Calu3 (cell line): ENCODE data around the gene OPCML. TPM values are rescaled to one million over a fixed set of nuclear protein-coding genes. Genes with fewer than 3 reads are reported as not detected.

ENCODE experiments used
- BruUV-seq: library from RNA; stranded (reverse); fragments of 400-500 nt; replicated peaks from 2 replicates; lab custom pipeline; 2021; lab: Mats Ljungman, UMichigan
- CTCF ChIA-PET: fragments of 300-600 bp; sonication (Branson Sonifier 250); formaldehyde crosslinking; loops from one replicate; lab custom pipeline; 2022; ENCODE audit warnings: antibody characterized with exemption; lab: Charles Lee
- DNase-seq: peaks from one replicate; pipeline ENCODE4 v3.0.0; 2022
- H3K27ac Mint-ChIP-seq: one replicate; pipeline ENCODE4 v1.8.0; 2022; ENCODE audit warnings: mixed read lengths; ENCODE audit not compliant: unreplicated experiment
- H3K27me3 Mint-ChIP-seq: one replicate; pipeline ENCODE4 v1.8.0; 2022; ENCODE audit warnings: mixed read lengths; ENCODE audit not compliant: unreplicated experiment
- H3K36me3 Mint-ChIP-seq: one replicate; pipeline ENCODE4 v1.8.0; 2022; ENCODE audit warnings: mild to moderate bottlenecking, moderate library complexity, mixed read lengths; ENCODE audit not compliant: insufficient read depth, unreplicated experiment
- H3K4me1 Mint-ChIP-seq: one replicate; pipeline ENCODE4 v1.8.0; 2022; ENCODE audit warnings: mild to moderate bottlenecking, low read depth, mixed read lengths; ENCODE audit not compliant: unreplicated experiment
- H3K4me3 Mint-ChIP-seq: one replicate; pipeline ENCODE4 v1.8.0; 2022; ENCODE audit warnings: mild to moderate bottlenecking, low read depth, moderate library complexity, mixed read lengths; ENCODE audit not compliant: unreplicated experiment
- H3K9me3 Mint-ChIP-seq: one replicate; pipeline ENCODE4 v1.8.0; 2022; ENCODE audit warnings: low read depth, mixed read lengths; ENCODE audit not compliant: unreplicated experiment
- CTCF ChIP-seq: fragments of 200-600 bp; IDR thresholded peaks from one replicate; pipeline ENCODE4 v1.8.0; 2022; ENCODE audit warnings: antibody characterized with exemption; ENCODE audit not compliant: unreplicated experiment
- intact Hi-C: fragments of 100-400 bp; cut with micrococcal nuclease; formaldehyde crosslinking; loops from one replicate; pipeline ENCODE4 v1.10.0; 2022; ENCODE audit not compliant: unreplicated experiment
- total RNA-seq: library from RNA; stranded (reverse); gene quantifications from 2 replicates; pipeline ENCODE4 v1.2.3, GENCODE V29; 2022

OPCML gene
- total RNA-seq, 1 experiment from 2014 or later: not detected

GRCh38 chr11:132943706-132944568, 588.4 kb downstream of the OPCML start:
- intact Hi-C loops: loop anchor here (5.0 kb wide), 1 partner anchor 1197 kb away; no protein-coding TSS in a partner anchor
- H3K36me3 Mint-ChIP-seq: peaks cover 4% of the 10 kb centered on the region
- no peak overlapping the region for H3K4me3 Mint-ChIP-seq
- BruUV-seq: no TSS peak
- TF ChIP-seq CTCF: no peak
- no peak for DNase-seq
- H3K27me3 Mint-ChIP-seq: no peaks in the 10 kb centered on the region
- peaks cover 9% of the 10 kb centered on the region for H3K9me3 Mint-ChIP-seq
- H3K4me1 Mint-ChIP-seq: no peaks in the 10 kb centered on the region
- H3K27ac Mint-ChIP-seq: no peak overlapping the region
- CTCF ChIA-PET: no interaction called here

- no peak for TF ChIP-seq CTCF
- intact Hi-C loops: loop anchor here (5.0 kb wide), 1 partner anchor 1196 kb away; no protein-coding TSS in a partner anchor
- CTCF ChIA-PET: no interaction called here
- no peaks in the 10 kb centered on the region for H3K27me3 Mint-ChIP-seq
- H3K4me3 Mint-ChIP-seq: no peak overlapping the region
- H3K27ac Mint-ChIP-seq: no peak overlapping the region
- peaks cover 9% of the 10 kb centered on the region for H3K9me3 Mint-ChIP-seq
- peaks cover 4% of the 10 kb centered on the region for H3K36me3 Mint-ChIP-seq
- DNase-seq: no peak
- H3K4me1 Mint-ChIP-seq: no peaks in the 10 kb centered on the region
- no TSS peak for BruUV-seq
These were observed 589.0 kb downstream of the OPCML start for GRCh38 chr11:132943357-132943705.

GRCh38 chr11:132942611-132943356, 589.5 kb downstream of the OPCML start:
- BruUV-seq: no TSS peak
- no peak for TF ChIP-seq CTCF
- Mint-ChIP-seq H3K27ac (no peak overlapping the region), H3K4me3 (no peak overlapping the region), H3K9me3 (peaks cover 5% of the 10 kb centered on the region), H3K27me3 (no peaks in the 10 kb centered on the region), H3K36me3 (peaks cover 4% of the 10 kb centered on the region), H3K4me1 (no peaks in the 10 kb centered on the region)
- CTCF ChIA-PET: no interaction called here
- DNase-seq: no peak
- intact Hi-C loops: loop anchor here (5.0 kb wide), 1 partner anchor 1195 kb away; no protein-coding TSS in a partner anchor

DNA sequence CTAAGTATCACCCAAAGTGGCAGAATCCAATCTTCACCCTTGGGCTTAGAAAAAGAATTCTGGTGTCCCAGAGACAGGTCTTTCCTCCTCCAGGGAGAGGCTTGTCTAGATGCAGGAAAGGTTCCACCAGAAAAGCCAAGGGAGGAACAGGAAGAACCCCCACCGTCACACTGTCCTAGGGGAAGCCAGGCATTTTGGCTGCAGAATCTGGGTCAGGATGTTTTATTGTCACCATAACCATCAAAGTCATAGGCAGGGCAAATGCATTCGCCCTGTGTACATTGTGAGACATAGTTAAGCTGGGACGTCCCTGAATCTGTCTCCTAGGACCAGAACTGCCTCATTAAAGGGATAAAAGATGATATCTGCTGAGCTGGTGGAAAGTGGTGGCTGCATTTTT, 590.5 kb downstream of the OPCML start:
- H3K27ac Mint-ChIP-seq: no peak overlapping the region
- intact Hi-C loops: loop anchor here (5.0 kb wide), 1 partner anchor 1194 kb away; no protein-coding TSS in a partner anchor
- H3K4me3 Mint-ChIP-seq: no peak overlapping the region
- H3K36me3 Mint-ChIP-seq: peaks cover 4% of the 10 kb centered on the region
- peaks cover 2% of the 10 kb centered on the region for H3K9me3 Mint-ChIP-seq
- CTCF ChIA-PET: no interaction called here
- no TSS peak for BruUV-seq
- H3K4me1 Mint-ChIP-seq: no peaks in the 10 kb centered on the region
- DNase-seq: no peak
- H3K27me3 Mint-ChIP-seq: no peaks in the 10 kb centered on the region
- no peak for TF ChIP-seq CTCF
